MM.1S (cell line): ENCODE data around the gene MBD5.

Experiments used
- DNase-seq: peaks from one replicate; pipeline ENCODE4 v3.0.0-alpha.2; 2015
- H2AFZ ChIP-seq: fragments of 300-600 bp; sonication (generic); 2 replicates; pipeline ENCODE4 v1.6.0; 2016; ENCODE audit warnings: antibody characterized with exemption, low read length
- H3F3A ChIP-seq: fragments of 300-600 bp; sonication (generic); 2 replicates; pipeline ENCODE4 v1.6.1; 2016; ENCODE audit warnings: mild to moderate bottlenecking, antibody characterized with exemption, low read length, moderate library complexity, mixed read lengths; ENCODE audit not compliant: insufficient read depth
- H3K27ac ChIP-seq: fragments of 300-600 bp; sonication (generic); 2 replicates; pipeline ENCODE4 v1.5.1; 2016; ENCODE audit warnings: mild to moderate bottlenecking, low read length
- H3K27me3 ChIP-seq: fragments of 300-600 bp; sonication (generic); replicated peaks from 2 replicates; pipeline ENCODE4 v1.6.0; 2016; ENCODE audit warnings: low read length; ENCODE audit not compliant: insufficient read depth
- H3K36me3 ChIP-seq: fragments of 300-600 bp; sonication (generic); replicated peaks from 2 replicates; pipeline ENCODE4 v1.6.1; 2016; ENCODE audit warnings: mild to moderate bottlenecking, low read length, mixed read lengths; ENCODE audit not compliant: insufficient read depth
- H3K4me1 ChIP-seq: fragments of 300-600 bp; sonication (generic); 2 replicates; pipeline ENCODE4 v1.6.1; 2016; ENCODE audit warnings: low read length, mixed read lengths
- H3K4me2 ChIP-seq: fragments of 300-600 bp; sonication (generic); 2 replicates; pipeline ENCODE4 v1.6.0; 2016; ENCODE audit warnings: low read depth, low read length
- H3K4me3 ChIP-seq: fragments of 300-600 bp; sonication (generic); 2 replicates; pipeline ENCODE4 v1.5.1; 2016; ENCODE audit warnings: low read length, mixed read lengths
- H3K79me2 ChIP-seq: fragments of 300-600 bp; sonication (generic); 2 replicates; pipeline ENCODE4 v1.6.1; 2016; ENCODE audit warnings: mixed run types, low read length, mixed read lengths
- H3K9ac ChIP-seq: fragments of 300-600 bp; sonication (generic); 2 replicates; pipeline ENCODE4 v1.6.1; 2016; ENCODE audit warnings: low read length, mixed read lengths
- H3K9me2 ChIP-seq: fragments of 300-600 bp; sonication (generic); replicated peaks from 2 replicates; pipeline ENCODE4 v1.6.1; 2016; ENCODE audit warnings: mild to moderate bottlenecking, low read length, mixed read lengths; ENCODE audit not compliant: insufficient read depth
- H3K9me3 ChIP-seq: fragments of 300-600 bp; sonication (generic); replicated peaks from 2 replicates; pipeline ENCODE4 v1.6.1; 2016; ENCODE audit warnings: mild to moderate bottlenecking, low read length, mixed read lengths; ENCODE audit not compliant: insufficient read depth
- H4K20me1 ChIP-seq: fragments of 300-600 bp; sonication (generic); 2 replicates; pipeline ENCODE4 v1.6.1; 2016; ENCODE audit warnings: mild to moderate bottlenecking, low read length, moderate library complexity, mixed read lengths; ENCODE audit not compliant: insufficient read depth
- CTCF ChIP-seq: fragments of 300-600 bp; sonication (generic); IDR thresholded peaks from 2 replicates; pipeline ENCODE4 v1.5.1; 2016; ENCODE audit warnings: antibody characterized with exemption, low read length, mixed read lengths
- EZH2 ChIP-seq: fragments of 300-600 bp; sonication (generic); optimal IDR thresholded peaks from 2 replicates; pipeline ENCODE3; 2017; ENCODE audit warnings: low read depth, mild to moderate bottlenecking, antibody characterized with exemption, low read length, mixed read lengths
- EZH2phosphoT487 ChIP-seq: fragments of 300-600 bp; sonication (generic); IDR thresholded peaks from 2 replicates; pipeline ENCODE4 v1.6.1; 2018; ENCODE audit warnings: antibody characterized with exemption, low read length

The MBD5 gene

DNA sequence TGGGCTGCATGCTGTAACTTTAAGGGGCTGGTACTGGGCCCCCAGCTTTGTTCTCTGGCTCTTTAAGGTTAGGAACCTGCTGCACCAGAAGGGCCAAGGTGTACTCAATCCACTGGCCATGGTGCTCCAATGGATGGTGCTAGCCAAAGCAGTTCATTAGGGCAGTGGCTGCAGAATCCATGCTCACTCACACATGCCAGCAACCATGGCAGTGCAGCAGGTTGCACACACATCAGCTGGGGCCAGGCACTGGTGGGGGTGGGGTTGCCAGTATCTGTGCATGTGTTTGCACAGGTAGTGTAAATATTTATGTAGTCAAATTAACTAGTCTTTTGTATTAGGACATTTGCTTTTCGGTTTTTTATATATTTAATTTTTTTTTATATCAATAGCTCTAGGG lies 395.4 kb downstream of the MBD5 start:
- no peak overlapping the region for H3K9ac ChIP-seq
- H3K4me1 ChIP-seq: no peaks in the 10 kb centered on the region
- TF ChIP-seq EZH2: no peak
- no peak for TF ChIP-seq EZH2phosphoT487
- TF ChIP-seq CTCF: no peak
- no peaks in the 10 kb centered on the region for H3K9me3 ChIP-seq
- H3K4me2 ChIP-seq: no peak overlapping the region
- H3K79me2 ChIP-seq: no peaks in the 10 kb centered on the region
- no peaks in the 10 kb centered on the region for H3F3A ChIP-seq
- no peaks in the 10 kb centered on the region for H3K27me3 ChIP-seq
- no peak for DNase-seq
- H3K4me3 ChIP-seq: no peak overlapping the region
- no peaks in the 10 kb centered on the region for H3K36me3 ChIP-seq
- H2AFZ ChIP-seq: no peak overlapping the region
- no peaks in the 10 kb centered on the region for H3K9me2 ChIP-seq
- H3K27ac ChIP-seq: no peak overlapping the region
- H4K20me1 ChIP-seq: no peaks in the 10 kb centered on the region

GRCh38 chr2:148430101-148430500 lies 409.2 kb downstream of the MBD5 start:
- no peaks in the 10 kb centered on the region for H3K9me3 ChIP-seq
- no peaks in the 10 kb centered on the region for H3K4me1 ChIP-seq
- no peaks in the 10 kb centered on the region for H3K36me3 ChIP-seq
- H3K9me2 ChIP-seq: no peaks in the 10 kb centered on the region
- no peak overlapping the region for H2AFZ ChIP-seq
- no peak overlapping the region for H3K4me2 ChIP-seq
- H3K27me3 ChIP-seq: no peaks in the 10 kb centered on the region
- no peaks in the 10 kb centered on the region for H3K79me2 ChIP-seq
- H3K27ac ChIP-seq: no peak overlapping the region
- DNase-seq: no peak
- no peak overlapping the region for H3K4me3 ChIP-seq
- TF ChIP-seq EZH2: no peak
- TF ChIP-seq CTCF: no peak
- no peak for TF ChIP-seq EZH2phosphoT487
- no peaks in the 10 kb centered on the region for H3F3A ChIP-seq
- no peak overlapping the region for H3K9ac ChIP-seq
- no peaks in the 10 kb centered on the region for H4K20me1 ChIP-seq

- no peaks in the 10 kb centered on the region for H3K9me2 ChIP-seq
- H3K4me2 ChIP-seq: no peak overlapping the region
- no peaks in the 10 kb centered on the region for H3K27me3 ChIP-seq
- H3K36me3 ChIP-seq: no peaks in the 10 kb centered on the region
- H3K9ac ChIP-seq: no peak overlapping the region
- H3F3A ChIP-seq: no peaks in the 10 kb centered on the region
- no peaks in the 10 kb centered on the region for H3K4me1 ChIP-seq
- H3K27ac ChIP-seq: no peak overlapping the region
- TF ChIP-seq EZH2phosphoT487 (no peak), CTCF (no peak), EZH2 (no peak)
- no peak overlapping the region for H2AFZ ChIP-seq
- no peaks in the 10 kb centered on the region for H3K79me2 ChIP-seq
- no peaks in the 10 kb centered on the region for H4K20me1 ChIP-seq
- H3K9me3 ChIP-seq: no peaks in the 10 kb centered on the region
- no peak for DNase-seq
- no peak overlapping the region for H3K4me3 ChIP-seq
Observed at GRCh38 chr2:148447877-148448276, 427.0 kb downstream of the MBD5 start.
